NCI-H2081 (cell line): Measurements from ENCODE around the gene ARHGAP23.
"Not testable (repeated sequence)": the region's sequence is repeated elsewhere in the genome, so short reads cannot be mapped to it uniquely, and the experiment has no call there.

Source experiments
- DNase-seq, 2 experiments: peaks; one replicate each; lab custom pipeline; 2025; lab: John Stamatoyannopoulos, UW

ARHGAP23 gene

DNA sequence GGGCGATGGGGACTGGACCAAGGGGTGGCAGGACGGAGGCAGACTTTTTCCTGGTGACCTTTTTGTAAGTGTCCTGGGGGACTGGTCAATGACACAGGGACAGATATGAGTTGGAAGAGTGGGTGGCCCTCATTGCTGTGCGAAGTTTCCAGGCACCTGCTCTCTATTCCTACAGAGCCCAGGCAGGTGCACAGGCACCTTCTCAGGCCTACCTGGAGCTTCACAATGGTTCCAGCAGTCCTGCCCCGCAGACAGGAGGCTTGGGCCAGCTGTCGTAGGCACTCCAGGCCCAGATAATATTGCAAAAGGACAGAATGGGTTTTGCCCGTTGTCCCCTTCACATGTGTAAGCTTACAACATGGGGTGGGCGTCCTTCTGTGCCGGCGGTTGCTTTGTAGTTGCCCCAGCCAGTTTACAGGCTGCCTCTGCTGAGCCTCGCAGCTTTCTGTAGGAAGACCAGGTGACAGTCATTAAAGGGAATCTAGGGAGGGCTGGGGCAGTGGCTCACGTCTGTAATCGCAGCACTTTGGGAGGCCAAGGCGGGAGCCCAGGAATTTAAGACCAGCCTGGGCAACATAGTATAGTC, 84.3 kb downstream of the ARHGAP23 start:
- no peak for DNase-seq

DNA sequence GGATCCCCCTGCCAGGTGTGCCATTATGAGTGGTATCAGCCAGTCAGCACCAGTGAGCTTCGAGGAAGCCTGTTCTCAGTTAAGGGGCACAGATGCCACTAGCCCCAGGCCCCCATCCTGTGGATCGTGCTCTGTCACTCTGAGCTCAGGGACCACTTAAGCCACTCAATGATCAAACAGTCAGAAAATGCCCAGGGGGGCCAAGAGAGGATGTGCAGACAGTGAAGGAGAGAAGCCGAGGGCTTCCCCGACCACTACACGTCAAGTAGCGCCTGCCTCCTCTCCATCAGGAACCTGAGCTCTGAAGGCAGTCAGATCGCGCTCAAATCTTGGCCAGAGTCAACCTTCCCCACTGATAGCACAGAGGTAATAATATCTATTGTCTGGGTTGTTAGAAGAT, 98.3 kb downstream of the ARHGAP23 start:
- DNase-seq = not testable (repeated sequence)

DNA sequence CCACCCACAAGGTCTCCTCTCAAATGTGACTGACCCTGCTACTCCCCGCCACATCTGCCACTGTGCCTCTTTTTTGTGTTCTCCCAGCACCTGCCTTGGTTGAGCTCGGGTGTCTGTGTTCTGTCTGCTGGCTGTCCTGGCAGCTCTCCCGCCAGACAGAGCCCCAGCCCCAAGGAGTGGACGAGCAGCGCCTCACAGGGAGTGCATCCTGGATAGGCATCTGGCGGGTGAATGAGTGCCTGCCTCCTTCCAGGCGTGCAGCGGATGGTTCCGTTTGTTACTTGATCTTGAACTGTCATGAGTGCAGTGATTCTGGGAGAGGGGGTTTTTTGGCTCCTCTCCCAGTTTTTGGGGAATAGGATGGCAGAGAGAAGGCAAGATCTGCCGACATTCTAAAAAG, 99.9 kb downstream of the ARHGAP23 start:
- peak in 1 of 2 experiments; percentile 51 for DNase-seq

DNA sequence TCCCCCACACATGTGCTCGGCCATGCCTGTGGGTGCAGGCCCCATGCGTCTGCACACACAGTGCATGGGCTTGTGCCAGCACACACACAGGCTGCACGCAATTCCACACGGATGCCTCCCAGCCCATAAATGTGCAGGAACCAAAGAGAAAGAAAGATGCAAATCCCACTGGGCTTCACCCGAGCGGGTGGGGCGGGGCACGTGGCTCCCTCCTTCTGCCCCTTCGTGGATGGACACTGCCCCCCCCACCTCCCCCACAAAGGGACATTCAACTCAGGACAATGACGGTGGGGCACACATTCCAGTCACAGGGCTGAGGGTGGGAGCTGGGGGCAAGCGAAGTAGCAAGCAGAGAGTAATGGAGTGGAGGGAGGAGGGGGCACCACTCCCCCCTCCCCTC, 102.6 kb downstream of the ARHGAP23 start:
- DNase-seq = not testable (repeated sequence)

DNA sequence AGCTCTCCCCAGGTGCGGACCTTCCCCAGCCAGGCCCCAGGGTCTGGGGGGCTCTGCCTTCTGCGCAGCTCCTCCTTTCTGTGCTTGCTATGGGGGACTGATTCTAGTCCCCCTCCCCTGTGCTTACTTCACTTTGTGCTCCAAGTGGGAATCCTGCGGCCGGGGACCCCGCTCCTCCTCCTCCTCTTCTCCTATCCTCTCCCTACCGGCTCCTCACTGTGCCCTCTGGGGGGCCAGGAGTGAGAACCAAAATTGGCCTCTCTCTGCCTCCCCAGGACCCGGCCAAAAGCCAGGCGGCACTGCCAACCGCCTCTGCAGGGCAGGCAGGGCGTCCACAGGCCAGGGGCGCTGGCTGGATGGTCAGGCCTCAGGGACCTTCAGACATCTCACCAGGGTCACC, 103.5 kb downstream of the ARHGAP23 start:
- not testable (repeated sequence) for DNase-seq

DNA sequence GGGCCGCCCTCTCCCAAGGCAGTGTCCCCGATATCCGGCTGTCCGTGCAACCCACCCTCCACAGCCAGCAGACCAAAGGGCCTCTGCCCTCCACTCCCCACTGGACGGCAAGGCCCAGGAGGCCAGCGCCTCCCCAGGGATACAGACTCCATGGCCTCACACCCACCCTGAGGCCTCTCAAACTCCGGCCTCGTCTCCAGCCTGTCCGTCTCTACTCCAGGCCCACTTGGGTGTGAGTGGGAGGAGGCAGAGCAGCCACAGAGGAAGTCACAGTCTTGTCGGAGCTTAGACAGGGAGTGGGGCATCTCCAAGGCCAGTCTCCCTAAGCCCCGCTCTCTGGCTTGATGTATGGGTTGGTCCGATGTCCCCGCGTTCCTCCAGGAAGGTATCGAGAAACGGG, 104.2 kb downstream of the ARHGAP23 start:
- no peak for DNase-seq

DNA sequence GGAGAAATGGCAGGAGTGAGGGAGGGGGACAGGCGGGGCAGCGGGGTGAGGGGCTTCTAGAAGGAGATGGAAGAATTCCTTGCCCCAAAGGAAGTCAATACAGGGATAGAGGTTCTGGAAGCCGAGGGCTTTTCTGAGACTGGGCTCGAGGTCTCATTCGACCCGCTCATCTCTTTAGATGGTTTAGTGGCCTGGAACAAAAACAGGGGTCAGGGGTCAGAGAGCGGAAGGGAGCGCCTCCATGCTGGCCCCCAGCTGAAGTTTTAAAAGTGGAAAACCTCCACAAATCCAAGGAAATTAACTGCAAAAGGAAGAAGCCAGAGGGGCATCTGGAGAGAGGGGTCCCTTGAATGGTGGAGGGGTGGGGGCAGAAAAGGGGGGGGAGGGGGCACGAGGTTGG, 105.0 kb downstream of the ARHGAP23 start:
- DNase-seq = no peak

DNA sequence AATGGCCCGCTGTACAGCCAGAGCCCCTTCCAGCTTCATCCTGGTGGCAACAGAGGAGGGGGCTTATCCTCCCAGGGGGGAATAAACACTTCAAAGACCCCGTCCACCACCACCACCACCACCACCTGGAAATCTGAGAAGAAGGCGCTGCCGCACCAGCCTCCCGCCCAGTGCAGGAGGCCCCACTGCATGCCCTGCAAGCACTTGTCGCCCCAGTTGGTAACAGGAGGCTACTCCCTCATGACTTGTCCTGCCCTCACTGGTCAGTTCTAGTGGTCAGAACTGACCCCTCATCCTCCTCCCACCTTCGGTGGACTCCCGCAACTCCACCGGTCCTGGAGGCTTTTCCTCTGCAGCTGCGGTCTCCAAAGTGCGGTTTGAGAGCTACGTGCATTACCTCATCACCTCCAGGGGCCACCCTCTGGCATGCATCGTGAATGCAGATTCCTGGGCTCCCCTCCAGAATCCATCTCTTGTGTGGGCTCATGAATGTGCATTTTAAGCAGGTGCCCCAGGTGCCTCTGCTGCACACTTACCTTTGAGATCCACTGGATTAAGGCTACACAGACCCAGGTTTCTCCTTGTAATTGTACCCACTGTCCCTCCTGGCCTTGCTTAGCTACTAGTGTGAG, 105.7 kb downstream of the ARHGAP23 start:
- peak in 1 of 2 experiments; percentile 25 for DNase-seq

DNA sequence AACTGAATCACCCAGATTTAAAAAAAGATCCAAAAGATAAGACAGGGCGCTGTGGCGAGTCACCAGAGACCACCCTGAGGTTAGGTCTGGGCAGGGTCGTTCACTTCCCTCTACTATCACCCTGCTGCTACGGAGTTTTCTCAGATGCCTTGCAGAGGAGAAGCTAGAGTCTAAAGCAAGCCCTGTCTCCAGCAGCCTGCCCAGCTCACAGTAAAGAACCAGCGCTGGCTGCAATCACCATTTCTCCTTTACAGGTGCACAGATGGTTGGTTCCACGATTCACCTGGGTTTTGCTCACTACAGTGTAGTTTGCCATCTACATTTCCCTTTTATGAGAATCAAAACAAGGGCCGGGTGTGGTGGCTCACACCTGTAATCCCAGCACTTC, 106.2 kb downstream of the ARHGAP23 start:
- no peak for DNase-seq

DNA sequence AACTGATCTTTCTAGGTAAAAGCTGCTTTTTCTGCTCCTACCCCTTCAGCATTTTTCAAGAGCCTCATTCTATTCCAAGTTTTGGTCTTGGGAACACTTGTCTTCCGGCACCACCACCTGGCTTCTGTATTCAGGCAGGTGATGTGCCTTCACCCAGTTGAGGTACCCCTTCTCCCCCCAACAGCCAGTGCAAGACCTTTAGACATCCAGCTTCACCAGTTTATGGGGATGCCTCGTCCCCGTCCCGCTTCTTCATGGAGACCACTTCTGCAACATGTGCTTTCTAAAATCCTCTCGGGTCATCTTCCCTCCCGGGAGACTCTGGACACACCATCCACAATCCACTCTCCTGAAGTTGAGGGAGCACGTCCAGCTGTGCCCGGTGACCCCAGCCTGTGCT, 107.6 kb downstream of the ARHGAP23 start:
- no peak for DNase-seq

DNA sequence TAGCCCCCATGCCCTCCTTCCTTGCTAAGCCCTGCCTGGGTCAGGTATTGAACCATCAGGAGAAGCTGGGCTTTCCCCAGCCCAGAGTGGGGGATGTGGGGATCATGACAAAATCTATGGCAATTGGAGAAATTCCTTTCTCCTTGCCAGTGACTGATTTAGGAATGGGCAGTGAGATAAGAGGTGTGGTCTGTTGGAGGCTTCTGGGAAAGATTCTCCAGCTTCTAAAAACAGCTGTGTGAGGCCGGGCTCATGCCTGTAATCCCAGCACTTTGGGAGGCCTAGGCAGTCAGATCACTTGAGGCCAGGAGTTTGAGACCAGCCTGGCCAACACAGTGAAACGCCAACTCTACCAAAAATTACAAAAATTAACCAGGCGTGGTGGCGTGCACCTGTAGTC, 108.4 kb downstream of the ARHGAP23 start:
- DNase-seq = no peak

DNA sequence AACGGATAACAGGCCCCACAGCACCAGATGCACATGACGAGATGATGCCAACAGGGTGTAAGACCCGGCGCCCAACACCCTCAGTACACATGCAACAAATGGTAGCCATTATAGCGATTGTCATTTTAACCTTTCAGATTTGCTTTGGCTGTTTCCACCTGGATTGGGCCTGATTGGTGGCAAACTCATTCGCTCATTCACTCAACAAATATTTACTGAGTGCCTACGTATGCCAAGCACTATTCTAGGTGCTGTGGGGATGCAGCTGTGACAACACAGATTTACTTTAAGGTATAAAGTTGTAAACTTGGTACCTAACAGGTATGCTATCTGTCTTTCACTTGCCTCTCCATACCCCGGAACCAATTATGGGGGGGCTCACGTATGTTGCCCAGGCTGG, 110.6 kb downstream of the ARHGAP23 start:
- peak; percentile 93 to 99 for DNase-seq

DNA sequence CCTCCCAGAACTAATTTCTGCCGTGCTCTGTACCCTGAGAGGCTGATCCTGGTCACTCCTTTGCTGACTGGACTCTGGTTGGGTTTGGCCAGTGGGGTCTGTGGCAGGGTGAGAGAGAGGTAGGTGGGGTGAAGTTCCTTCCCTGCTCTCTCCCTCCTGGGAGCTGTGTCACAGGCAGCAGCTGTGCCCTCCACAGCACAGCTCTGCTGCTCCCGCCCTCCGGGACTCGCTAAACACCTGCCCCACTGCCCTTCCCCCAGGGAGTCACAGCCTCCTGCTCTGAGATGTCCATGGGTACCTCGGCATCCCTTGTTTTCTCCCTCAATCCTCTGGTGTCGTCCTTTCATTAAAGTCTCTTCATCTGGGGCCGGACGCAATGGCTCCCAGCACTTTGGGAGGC, 111.1 kb downstream of the ARHGAP23 start:
- peak; percentile 87 to 91 for DNase-seq

DNA sequence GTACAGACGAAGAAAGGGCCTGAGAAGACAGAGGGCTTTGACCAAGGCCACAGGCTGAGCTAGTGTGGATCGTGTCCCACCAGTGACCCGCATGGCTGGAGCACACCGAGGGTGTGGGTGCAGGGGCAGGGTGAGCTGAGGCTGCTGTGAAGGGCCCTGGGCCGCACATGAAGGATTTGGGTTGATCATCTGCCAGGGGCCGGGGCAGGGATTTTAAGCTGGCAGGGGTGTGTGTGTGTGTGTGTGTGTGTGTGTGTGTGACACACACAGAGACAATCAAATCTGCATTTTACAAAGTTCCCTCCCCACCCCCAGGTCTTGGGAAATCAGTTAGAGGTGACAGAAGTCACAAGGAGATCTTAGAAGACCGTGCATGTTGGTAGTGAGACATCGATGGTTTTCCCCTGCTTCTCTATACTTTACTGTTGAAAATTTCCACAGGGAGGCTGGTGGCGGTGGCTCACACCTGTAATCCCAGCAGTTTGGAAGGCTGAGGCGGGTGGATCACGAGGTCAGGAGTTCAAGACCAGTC, 112.3 kb downstream of the ARHGAP23 start:
- DNase-seq = no peak

DNA sequence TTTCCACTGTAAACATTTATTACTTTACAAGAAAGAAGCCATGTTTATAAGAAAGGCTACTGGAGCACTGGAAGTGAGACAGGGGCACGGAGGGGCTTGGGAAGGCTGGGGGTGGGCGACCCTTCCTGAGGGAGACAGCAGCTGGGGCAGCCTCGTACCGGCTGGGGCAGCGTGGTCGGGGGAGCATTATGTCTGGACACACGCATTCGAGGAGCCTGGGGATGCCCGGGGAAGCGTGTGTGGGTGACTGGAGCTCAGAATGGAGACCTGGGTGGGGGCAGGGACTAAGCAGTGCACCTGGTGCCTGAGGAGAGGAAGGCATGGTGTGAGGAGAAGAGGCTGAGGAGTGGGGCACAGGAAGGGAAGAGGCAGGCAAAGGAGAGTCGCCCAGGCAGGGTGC, 113.0 kb downstream of the ARHGAP23 start:
- no peak for DNase-seq

DNA sequence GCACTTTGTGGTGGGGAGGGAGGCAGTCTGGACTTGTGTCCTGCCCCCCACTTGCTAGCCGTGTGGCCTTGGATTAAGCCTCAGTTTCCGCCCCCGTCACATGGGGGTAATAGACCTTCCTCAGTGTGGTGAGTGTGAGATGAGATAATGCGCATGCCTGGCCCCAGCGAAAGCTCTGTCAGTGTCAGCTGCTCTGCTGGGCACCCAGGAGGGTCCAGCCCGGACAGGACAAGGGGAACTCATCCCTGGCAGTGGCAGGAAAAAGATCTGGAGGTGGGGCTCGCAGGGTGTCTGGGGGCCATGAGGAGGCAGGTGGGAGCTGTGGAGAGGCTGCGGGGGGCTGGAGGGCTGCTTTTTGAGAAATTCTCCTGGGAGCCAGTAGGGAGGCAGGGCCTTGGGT, 114.0 kb downstream of the ARHGAP23 start:
- no peak for DNase-seq

DNA sequence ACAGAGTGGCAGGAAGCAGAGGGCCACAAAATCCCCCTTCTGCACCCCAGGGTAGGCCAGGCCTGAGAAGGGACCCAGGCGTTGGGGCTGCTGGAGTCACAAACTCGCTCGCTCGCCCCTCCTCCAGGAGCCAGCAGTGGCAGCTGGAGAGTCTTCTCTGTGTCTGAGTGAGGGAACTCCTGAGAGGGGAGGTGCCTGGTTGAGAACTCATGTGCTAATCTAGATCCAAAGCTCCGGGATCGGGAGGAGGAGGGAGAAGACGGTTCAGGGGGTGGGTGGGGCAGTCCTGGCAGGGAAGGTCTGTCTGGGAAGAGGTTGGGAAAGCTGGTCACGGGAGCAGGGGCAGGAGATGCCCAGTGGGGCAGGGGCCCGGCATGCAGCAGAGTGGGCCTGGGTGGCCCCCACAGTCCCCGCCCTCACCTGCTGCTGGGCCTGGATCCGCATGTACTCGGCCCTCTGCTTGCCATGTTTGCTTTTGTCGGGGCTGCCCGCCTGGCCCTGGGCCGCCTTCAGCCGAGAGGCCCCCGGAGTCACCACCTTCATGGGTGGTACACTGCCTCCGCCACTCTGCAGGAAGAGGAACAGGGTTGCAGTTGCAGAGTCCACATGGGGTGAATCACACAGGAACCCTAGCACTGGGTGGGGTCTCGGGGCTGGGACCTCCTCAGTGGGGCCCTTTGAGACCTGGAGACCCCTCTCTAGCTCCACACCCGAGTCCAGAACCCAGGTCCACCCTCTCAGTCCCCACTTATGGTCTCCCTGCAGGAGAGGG, 115.3 kb downstream of the ARHGAP23 start:
- no peak for DNase-seq

DNA sequence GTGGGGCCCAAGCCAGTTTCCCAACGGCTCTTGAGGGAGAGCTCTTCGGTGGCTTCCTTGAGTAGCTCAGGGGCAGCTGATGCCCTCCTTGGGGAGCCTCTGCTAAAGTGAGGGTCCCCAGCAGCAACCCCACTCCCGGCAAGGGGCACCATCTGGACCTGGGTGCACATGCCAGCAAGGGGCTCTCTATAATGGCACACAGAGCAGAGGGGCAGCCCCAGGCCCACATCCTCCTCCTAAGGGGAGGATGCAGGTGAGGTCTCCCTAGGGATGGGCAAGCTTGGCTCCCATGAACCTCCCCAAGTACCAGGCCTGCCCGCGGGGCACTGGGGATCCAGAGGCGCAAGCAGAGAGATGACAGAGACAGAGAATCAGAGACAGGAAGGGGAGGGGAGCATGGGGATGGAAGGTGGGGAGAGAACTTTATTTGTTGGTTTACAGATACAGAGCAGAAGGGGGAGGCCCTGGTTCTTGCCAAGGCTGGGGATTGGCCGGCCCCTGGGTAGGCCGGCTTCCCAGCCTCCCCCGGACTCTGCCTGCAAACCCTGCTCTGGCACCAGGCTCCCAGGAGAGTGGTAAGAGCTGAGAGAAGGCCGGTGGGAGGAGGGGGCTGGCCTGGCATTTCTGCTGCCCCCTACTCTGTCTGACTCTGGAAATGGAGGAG, 116.0 kb downstream of the ARHGAP23 start:
- no peak for DNase-seq

DNA sequence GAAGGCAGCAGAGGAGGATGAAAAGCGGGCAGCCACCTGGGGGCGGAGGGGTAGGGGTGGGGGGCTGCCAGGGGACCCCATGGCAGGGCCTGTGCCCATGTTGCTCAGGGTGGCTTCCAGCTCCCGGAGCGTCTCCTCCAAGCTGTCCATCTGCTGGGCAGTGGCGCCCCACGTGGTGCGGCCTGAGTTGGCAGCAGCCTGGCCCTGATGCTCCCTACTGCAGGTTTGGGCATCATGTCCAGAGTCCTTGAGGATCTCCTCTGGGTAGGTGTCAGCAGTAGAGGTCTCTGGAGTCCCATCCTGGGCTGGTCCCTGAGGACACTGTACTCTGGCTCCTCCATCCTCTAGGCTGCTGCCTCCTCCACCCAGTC, 116.6 kb downstream of the ARHGAP23 start:
- no peak for DNase-seq

DNA sequence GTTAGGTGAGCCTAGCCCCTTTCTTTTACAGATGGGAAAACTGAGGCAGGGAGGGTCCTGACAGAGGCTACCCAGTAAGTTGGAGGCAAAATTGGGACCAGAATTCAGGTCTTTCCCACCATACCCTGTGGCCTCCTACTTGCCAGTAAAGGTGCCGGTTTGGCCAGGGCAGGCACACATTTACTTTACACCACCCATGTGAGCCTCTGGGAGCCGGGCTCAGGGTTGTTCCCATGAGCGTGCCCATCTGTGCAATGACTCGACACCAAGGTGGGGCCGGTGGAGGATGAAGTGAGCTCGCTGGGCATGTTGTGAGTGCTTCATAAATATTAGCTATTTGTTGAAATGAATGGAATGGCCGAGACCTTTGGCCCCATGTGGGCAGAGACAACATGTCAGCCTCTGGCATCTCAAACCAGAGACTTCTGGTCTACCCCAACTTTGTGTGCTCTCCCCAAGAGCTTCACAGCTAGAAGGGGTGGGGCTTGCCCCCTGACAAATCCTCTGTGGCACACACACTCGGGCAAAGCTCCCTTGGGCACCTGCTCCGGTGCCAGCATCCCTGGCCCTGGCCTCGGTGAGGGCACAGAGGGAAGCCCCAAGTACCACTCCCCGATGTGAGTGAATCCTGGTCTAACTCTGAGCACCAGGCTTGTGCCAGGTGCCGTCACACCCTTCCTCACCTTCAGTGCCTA, 117.4 kb downstream of the ARHGAP23 start:
- DNase-seq = no peak

DNA sequence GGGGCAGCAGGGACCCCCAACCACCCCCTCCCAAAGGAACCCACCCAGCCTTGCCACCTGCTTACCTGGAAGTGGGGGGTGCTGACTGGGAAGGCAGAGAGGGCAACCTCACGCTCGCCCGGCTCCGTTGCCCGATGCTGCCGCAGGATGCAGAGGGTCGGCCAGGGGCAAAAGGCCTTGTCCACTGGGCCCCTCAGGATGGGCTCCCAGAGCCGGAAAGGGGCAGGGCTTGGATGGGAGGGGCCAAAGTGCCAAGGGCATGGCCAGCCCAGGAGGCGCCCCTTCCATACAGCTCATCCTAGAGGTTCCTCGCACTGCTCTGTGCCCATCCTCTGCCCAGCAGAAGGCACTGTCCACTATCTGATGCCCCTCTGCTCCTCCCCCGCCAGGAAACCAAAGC, 118.1 kb downstream of the ARHGAP23 start:
- DNase-seq = no peak

DNA sequence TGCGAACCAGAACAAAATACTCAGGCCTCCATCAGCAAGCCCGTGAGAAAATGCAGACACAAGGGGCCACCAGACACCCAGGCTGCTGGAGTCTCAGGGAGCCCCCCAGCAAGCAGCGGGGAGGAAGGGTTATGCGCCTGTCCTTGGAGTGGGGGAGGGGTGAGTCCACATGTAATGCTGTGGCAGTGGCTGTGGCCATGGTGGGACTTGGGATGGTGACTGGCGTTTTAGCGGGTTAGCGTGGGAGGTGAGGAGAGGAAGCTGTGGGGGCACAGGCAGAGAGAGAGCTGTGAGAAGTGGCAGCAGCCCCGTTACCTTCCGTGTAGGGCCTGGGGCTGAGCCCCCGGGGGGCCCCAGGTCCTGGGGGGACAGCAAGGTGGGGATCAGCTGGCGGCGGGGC, 119.2 kb downstream of the ARHGAP23 start:
- no peak for DNase-seq
